Gastroesophageal sphincter (tissue), 4 donors: ENCODE data around the gene SLC10A4. TPM values are rescaled to one million over a fixed set of nuclear protein-coding genes. Genes with fewer than 3 reads are reported as not detected.

Experiments used
- ATAC-seq: fragments of 150-250 bp; one replicate; pipeline ENCODE4 v1.9.1; 2016; ENCODE audit warnings: mild to moderate bottlenecking, moderate library complexity
- H3K27ac ChIP-seq, 4 donors: fragments of 200-600 bp; sonication (generic) in 3 of 4; 1 replicate in 3 of 4; 2 replicates in 1 of 4; pipeline ENCODE4 v1.5.1; 2016 to 2019
- H3K27me3 ChIP-seq: fragments of 200-600 bp; sonication (generic); one replicate; pipeline ENCODE4 v1.5.1; 2019
- H3K36me3 ChIP-seq, 2 donors: fragments of 200-600 bp; sonication (generic); one replicate each; pipeline ENCODE4 v1.5.1; 2019; ENCODE audit warnings: control low read depth in 1 of 2
- H3K4me1 ChIP-seq, 3 donors: fragments of 200-600 bp; sonication (generic); 1 replicate in 2 of 3; 2 replicates in 1 of 3; pipeline ENCODE4 v1.5.1; 2016 to 2019; ENCODE audit warnings: control low read depth in 2 of 3
- H3K4me3 ChIP-seq, 2 donors: fragments of 200-600 bp; sonication (generic); one replicate each; pipeline ENCODE4 v1.5.1; 2019; ENCODE audit warnings: mild to moderate bottlenecking in 1 of 2, moderate library complexity in 1 of 2
- H3K9me3 ChIP-seq, 3 donors: fragments of 200-600 bp; sonication (generic); one replicate each; pipeline ENCODE4 v1.5.1; 2017 to 2019; ENCODE audit warnings: control low read depth in 2 of 3
- EP300 ChIP-seq: sonication (generic); formaldehyde crosslinking; IDR thresholded peaks from one replicate; pipeline ENCODE4 v1.6.1; 2017; ENCODE audit warnings: antibody characterized with exemption, mild to moderate bottlenecking
- POLR2A ChIP-seq, 2 donors: fragments of 450-650 bp; IDR thresholded peaks; one replicate each; pipeline ENCODE4 v1.6.1; 2017; ENCODE audit warnings: antibody characterized with exemption in 2 of 2, mild to moderate bottlenecking in 2 of 2, moderate library complexity in 1 of 2
- POLR2AphosphoS5 ChIP-seq: sonication (generic); formaldehyde crosslinking; IDR thresholded peaks from one replicate; pipeline ENCODE4 v1.6.1; 2017; ENCODE audit warnings: antibody characterized with exemption
- WGBS, 2 donors: methylation state at CpG; one replicate each; pipeline ENCODE4 v1.1.5; 2018; ENCODE audit warnings: low coverage in 1 of 2; 5-methylcytosine and 5-hydroxymethylcytosine counted together
- total RNA-seq, 4 donors: library from RNA; depleted of rRNA; stranded (reverse); fragments of >200 nt; gene quantifications; one replicate each; pipeline ENCODE4 v1.1.0, GENCODE V29; 2016
- TF ChIP-seq, protein P1 (sequence below), 4 experiments: fragments of 200-600 bp in 2 of 4; fragments of 450-650 bp in 2 of 4; sonication (generic) in 1 of 4; IDR thresholded peaks; one replicate each; pipeline ENCODE4 v1.5.1; 2017 to 2019; ENCODE audit warnings: antibody characterized with exemption in 4 of 4, mild to moderate bottlenecking in 2 of 4, moderate library complexity in 2 of 4

The SLC10A4 gene
- total RNA-seq, 4 donors from 2014 or later = 0.27 to 1.4 TPM; not detected in 2

DNA sequence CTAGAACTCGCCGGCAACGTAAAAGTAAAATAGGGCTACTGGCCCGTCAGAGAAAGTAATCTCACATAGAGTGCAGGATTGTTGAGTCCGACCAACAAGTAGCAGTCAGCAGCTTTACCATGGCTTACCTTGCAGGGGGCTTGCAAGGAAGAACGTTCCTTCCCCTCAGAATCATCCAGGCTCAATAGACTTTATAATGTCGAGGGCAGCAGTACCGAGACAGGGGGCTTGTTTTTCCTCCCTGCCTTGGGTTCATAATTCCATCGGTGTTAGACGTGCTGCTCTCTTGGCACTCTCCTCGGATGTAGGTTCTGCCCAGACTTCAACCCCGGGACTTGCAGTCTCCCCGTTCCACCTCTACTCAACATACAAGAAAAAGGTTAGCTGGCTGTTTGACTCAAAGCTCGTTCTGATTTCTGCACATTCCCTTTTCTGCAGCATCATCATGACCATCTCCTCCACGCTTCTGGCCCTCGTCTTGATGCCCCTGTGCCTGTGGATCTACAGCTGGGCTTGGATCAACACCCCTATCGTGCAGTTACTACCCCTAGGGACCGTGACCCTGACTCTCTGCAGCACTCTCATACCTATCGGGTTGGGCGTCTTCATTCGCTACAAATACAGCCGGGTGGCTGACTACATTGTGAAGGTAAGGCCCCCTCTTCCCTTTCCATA is 1.5 kb downstream of the SLC10A4 start:
- Histone ChIP-seq H3K4me3 (no peak overlapping the region), H3K4me1 (peaks cover 0 to 18% (median 3%) of the 10 kb centered on the region in 3 donors), H3K27me3 (peaks cover 92% of the 10 kb centered on the region), H3K27ac (no peak overlapping the region), H3K9me3 (no peaks in the 10 kb centered on the region), H3K36me3 (no peaks in the 10 kb centered on the region)
- ATAC-seq = no peak
- WGBS, 2 donors = 26 to 65% methylated on average over 7 to 19 of the region's 22 CpGs
- TF ChIP-seq POLR2AphosphoS5 = no peak
- TF ChIP-seq EP300 = no peak
- TF ChIP-seq POLR2A (IDR thresholded peaks at IDR 0.05) = no peak
- TF ChIP-seq, protein P1, sequence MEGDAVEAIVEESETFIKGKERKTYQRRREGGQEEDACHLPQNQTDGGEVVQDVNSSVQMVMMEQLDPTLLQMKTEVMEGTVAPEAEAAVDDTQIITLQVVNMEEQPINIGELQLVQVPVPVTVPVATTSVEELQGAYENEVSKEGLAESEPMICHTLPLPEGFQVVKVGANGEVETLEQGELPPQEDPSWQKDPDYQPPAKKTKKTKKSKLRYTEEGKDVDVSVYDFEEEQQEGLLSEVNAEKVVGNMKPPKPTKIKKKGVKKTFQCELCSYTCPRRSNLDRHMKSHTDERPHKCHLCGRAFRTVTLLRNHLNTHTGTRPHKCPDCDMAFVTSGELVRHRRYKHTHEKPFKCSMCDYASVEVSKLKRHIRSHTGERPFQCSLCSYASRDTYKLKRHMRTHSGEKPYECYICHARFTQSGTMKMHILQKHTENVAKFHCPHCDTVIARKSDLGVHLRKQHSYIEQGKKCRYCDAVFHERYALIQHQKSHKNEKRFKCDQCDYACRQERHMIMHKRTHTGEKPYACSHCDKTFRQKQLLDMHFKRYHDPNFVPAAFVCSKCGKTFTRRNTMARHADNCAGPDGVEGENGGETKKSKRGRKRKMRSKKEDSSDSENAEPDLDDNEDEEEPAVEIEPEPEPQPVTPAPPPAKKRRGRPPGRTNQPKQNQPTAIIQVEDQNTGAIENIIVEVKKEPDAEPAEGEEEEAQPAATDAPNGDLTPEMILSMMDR (IDR thresholded peaks at IDR 0.05) = no peak

DNA sequence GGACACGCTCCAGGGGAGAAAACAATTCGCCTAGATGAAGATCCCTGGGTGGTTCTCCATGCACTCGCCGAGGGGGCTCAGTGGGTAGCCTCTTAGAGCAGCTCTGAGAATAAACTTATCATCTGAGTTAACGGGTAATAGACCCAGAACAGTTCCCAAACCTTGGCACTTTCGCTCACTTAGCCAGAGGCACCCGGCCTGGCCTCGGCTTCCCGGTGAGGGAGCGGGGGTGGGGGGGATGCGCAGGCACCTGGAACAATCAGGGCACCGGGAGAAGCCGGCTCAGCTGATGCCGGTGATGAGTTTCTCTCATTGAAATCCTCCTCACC is 6.5 kb downstream of the SLC10A4 start:
- no peaks in the 10 kb centered on the region for H3K36me3 ChIP-seq
- no peak for ATAC-seq
- TF ChIP-seq EP300 = no peak
- TF ChIP-seq POLR2AphosphoS5 = no peak
- TF ChIP-seq, protein P1 (IDR thresholded peaks at IDR 0.05) = no peak
- no peak for TF ChIP-seq POLR2A (IDR thresholded peaks at IDR 0.05)
- peak overlapping the region in 1 of 2 donors; percentile 48 for H3K4me3 ChIP-seq
- H3K4me1 ChIP-seq = peaks cover 0 to 17% (median 0%) of the 10 kb centered on the region in 3 donors
- no peaks in the 10 kb centered on the region for H3K9me3 ChIP-seq
- no peak overlapping the region for H3K27ac ChIP-seq
- peaks cover 75% of the 10 kb centered on the region for H3K27me3 ChIP-seq
- 4% methylated on average over 5 of the region's 14 CpGs; no CpG with 5 or more reads in 1 of the 2 donors for WGBS, 2 donors

DNA sequence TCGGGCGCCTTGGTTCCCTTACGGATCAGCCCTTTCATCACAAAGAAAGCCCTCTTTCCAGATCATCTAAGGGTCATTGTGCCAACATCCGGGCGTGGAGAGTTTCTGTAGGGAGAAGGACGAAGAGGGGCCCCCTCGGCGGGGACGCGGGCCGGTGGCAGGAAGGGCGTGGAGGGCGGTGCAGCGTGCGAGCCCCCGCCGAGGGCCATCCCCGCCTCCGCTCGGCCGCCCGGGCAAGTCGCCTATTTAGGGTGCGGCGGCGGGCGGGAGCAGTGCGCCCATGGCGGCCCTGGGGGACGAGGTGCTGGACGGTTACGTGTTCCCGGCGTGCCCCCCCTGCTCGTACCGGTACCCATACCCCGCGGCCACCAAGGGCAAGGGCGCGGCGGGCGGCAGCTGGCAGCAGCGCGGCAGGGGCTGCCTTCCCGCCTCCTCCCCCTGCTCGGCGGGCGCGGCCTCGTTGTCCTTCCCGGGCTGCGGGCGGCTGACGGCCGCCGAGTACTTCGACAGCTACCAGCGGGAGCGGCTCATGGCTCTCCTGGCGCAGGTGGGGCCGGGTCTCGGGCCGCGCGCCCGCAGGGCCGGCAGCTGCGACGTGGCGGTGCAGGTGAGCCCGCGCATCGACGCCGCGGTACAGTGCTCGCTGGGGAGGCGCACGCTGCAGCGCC is 7.0 kb downstream of the SLC10A4 start, which contains the start of gene ZAR1:
Gene ZAR1 (plus strand): TSS at position 241 of the 668 bp plus-strand sequence. CDS start 40 bp downstream, at position 281.
- no peaks in the 10 kb centered on the region for H3K36me3 ChIP-seq
- H3K27ac ChIP-seq = no peak within 1 kb of the TSS
- H3K27me3 ChIP-seq = peaks cover 70% of the 10 kb centered on the region
- peak within 1 kb of the TSS; percentile 6 to 48 for H3K4me3 ChIP-seq
- no peaks in the 10 kb centered on the region for H3K9me3 ChIP-seq
- TF ChIP-seq POLR2A (IDR thresholded peaks at IDR 0.05) = no peak
- TF ChIP-seq POLR2AphosphoS5 = no peak
- TF ChIP-seq EP300 = no peak
- TF ChIP-seq, protein P1 (IDR thresholded peaks at IDR 0.05) = no peak
- 0% methylated on average over 2 of the region's 80 CpGs; no CpG with 5 or more reads in 1 of the 2 donors for WGBS, 2 donors
- ATAC-seq = peak; percentile 50
- peaks cover 0 to 17% (median 0%) of the 10 kb centered on the region in 3 donors for H3K4me1 ChIP-seq

DNA sequence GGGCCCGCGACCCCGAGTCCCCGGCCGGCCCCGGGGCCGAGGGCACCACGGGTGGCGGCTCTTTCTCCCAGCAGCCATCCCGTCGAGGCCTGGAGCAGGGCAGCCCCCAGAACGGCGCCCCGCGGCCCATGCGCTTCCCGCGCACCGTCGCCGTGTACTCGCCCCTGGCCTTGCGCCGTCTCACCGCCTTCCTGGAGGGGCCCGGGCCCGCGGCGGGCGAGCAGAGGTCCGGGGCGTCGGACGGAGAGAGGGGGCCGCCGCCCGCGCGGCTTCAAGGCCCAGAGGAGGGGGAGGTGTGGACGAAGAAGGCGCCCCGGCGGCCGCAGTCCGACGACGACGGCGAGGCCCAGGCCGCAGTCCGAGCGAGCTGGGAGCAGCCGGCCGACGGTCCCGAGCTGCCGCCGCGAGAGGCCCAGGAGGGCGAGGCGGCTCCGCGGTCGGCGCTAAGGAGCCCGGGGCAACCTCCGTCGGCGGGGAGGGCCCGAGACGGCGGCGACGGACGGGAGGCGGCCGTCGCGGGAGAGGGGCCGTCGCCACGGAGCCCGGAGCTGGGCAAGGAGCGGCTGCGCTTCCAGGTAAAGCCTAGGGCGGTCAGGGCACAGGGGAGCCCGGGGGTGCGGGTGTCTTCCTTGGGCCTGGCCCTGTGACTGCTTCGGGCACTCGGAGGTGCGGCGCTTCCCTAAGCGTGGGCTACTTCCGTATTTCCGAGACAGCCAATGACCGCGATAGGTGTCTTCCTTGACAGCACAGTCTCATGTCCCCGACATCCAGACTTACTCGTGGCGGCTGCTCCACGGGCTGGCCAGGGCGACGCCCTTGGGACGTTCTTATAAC is 7.8 kb downstream of the SLC10A4 start:
- TF ChIP-seq POLR2AphosphoS5 (no peak), POLR2A (IDR thresholded peaks at IDR 0.05) (no peak), EP300 (no peak)
- TF ChIP-seq, protein P1 (IDR thresholded peaks at IDR 0.05) = no peak
- WGBS, 2 donors = 22% methylated on average over 7 of the region's 104 CpGs; no CpG with 5 or more reads in 1 of the 2 donors
- Histone ChIP-seq H3K4me3 (peak overlapping the region in 1 of 2 donors; percentile 48), H3K36me3 (no peaks in the 10 kb centered on the region), H3K4me1 (peaks cover 0 to 17% (median 0%) of the 10 kb centered on the region in 3 donors), H3K27ac (no peak overlapping the region), H3K9me3 (no peaks in the 10 kb centered on the region), H3K27me3 (peaks cover 63% of the 10 kb centered on the region)
- peak; percentile 22 for ATAC-seq
